Gastrocnemius medialis (tissue), 4 donors: ENCODE data around the gene LCN10.
"Not testable (repeated sequence)": the region's sequence is repeated elsewhere in the genome, so short reads cannot be mapped to it uniquely, and the experiment has no call there.

Experiments used
- POLR2A ChIP-seq, 2 donors: fragments of 450-650 bp; IDR thresholded peaks; one replicate each; pipeline ENCODE4 v1.6.1; 2017; ENCODE audit warnings: antibody characterized with exemption in 2 of 2, mild to moderate bottlenecking in 2 of 2, moderate library complexity in 2 of 2
- TF ChIP-seq, protein P1 (sequence below), 5 experiments: fragments of 450-650 bp in 3 of 5; fragments of 200-600 bp in 2 of 5; sonication (generic) in 2 of 5; IDR thresholded peaks in 4 of 5; conservative IDR thresholded peaks in 1 of 5; 1 replicate in 4 of 5; 2 replicates in 1 of 5; pipeline ENCODE4 v1.5.1; 2016 to 2019; ENCODE audit warnings: antibody characterized with exemption in 5 of 5, mild to moderate bottlenecking in 3 of 5, moderate library complexity in 3 of 5

DNA sequence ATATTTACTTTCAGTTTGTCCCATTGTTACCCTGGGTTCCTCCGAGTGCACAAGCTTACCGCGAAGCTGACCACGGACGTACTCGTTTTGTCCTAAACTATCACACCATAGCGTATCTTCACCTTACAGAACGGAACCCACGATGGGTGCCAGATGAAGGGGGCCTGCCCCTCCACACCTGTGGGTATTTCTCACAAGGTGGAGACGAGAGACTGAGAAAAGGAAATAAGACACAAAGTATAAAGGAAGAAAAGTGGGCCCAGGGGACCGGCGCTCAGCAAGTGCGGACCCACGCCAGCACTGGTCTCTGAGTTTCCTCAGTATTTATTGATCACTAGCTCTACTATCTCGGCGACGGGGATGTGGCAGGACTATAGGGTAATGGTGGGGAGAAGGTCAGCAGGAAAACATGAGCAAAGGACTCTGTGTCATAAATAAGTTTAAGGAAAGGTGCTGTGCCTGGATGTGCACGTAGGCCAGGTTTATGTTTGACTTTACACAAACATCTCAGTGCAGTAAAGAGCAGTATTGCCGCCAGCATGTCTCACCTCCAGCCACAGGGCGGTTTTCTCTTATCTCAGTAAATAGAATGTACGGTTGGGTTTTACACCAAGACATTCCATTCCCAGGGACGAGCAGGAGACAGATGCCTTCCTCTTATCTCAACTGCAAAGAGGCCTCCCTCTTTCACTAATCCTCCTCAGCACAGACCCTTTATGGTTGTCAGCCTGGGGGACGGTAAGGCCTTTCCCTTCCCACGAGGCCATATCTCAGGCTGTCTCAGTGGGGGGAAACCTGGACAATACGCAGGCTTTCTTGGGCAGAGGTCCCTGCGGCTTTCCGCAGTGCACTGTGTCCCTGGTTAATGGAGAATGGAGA lies 46.1 kb upstream of the LCN10 start:
- TF ChIP-seq POLR2A (IDR thresholded peaks at IDR 0.05), result not testable (repeated sequence)
- TF ChIP-seq, protein P1, sequence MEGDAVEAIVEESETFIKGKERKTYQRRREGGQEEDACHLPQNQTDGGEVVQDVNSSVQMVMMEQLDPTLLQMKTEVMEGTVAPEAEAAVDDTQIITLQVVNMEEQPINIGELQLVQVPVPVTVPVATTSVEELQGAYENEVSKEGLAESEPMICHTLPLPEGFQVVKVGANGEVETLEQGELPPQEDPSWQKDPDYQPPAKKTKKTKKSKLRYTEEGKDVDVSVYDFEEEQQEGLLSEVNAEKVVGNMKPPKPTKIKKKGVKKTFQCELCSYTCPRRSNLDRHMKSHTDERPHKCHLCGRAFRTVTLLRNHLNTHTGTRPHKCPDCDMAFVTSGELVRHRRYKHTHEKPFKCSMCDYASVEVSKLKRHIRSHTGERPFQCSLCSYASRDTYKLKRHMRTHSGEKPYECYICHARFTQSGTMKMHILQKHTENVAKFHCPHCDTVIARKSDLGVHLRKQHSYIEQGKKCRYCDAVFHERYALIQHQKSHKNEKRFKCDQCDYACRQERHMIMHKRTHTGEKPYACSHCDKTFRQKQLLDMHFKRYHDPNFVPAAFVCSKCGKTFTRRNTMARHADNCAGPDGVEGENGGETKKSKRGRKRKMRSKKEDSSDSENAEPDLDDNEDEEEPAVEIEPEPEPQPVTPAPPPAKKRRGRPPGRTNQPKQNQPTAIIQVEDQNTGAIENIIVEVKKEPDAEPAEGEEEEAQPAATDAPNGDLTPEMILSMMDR (IDR thresholded peaks at IDR 0.05 in 4 of 5, conservative IDR thresholded peaks at IDR 0.05 in 1 of 5), result not testable (repeated sequence)
